ENCODE results near the gene SLC25A26. TPM values are rescaled to one million over a fixed set of nuclear protein-coding genes. Genes with fewer than 3 reads are reported as not detected.
A peak's percentile ranks its signal among the peaks of the same experiment; 100 is the strongest.

SLC25A26 gene
- total RNA-seq, 3 donors from 2014 or later, result 25.6 to 31.4 (median 30.9) TPM

DNA sequence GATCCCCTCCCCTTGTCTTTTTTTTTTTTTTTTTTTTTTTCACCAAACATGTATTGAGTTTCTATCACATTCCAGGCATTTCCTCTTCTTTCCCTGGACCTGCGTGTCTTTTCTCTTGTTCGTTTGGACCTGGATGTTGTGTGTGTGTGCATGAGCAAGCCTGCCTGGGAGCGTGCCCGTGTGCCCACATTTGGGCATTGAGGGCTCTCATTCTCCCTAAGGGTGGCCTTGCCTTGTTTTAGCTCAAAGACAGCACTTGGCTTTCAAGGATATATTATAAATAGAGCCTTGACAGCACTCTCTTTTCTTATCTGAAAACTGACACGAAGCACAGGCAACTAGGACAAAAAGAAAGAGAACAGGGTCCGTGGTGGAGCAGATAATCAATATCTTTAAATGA is 39.0 kb upstream of the SLC25A26 start:
- Histone ChIP-seq H3K4me3 (no peak overlapping the region), H3K9me3 (no peaks in the 10 kb centered on the region), H3K27me3 (no peaks in the 10 kb centered on the region), H3K36me3 (no peaks in the 10 kb centered on the region), H3K27ac (no peak overlapping the region), H3K4me1 (no peaks in the 10 kb centered on the region)
- TF ChIP-seq, protein P1, sequence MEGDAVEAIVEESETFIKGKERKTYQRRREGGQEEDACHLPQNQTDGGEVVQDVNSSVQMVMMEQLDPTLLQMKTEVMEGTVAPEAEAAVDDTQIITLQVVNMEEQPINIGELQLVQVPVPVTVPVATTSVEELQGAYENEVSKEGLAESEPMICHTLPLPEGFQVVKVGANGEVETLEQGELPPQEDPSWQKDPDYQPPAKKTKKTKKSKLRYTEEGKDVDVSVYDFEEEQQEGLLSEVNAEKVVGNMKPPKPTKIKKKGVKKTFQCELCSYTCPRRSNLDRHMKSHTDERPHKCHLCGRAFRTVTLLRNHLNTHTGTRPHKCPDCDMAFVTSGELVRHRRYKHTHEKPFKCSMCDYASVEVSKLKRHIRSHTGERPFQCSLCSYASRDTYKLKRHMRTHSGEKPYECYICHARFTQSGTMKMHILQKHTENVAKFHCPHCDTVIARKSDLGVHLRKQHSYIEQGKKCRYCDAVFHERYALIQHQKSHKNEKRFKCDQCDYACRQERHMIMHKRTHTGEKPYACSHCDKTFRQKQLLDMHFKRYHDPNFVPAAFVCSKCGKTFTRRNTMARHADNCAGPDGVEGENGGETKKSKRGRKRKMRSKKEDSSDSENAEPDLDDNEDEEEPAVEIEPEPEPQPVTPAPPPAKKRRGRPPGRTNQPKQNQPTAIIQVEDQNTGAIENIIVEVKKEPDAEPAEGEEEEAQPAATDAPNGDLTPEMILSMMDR (IDR thresholded peaks at IDR 0.05), result no peak
- TF ChIP-seq POLR2A (IDR thresholded peaks at IDR 0.05), result no peak
- TF ChIP-seq POLR2AphosphoS5 (IDR thresholded peaks at IDR 0.05), result no peak
- no peak for DNase-seq (ENCODE audit: low spot score in 2 of 2)
- intact Hi-C loops (cut with DNase I; ENCODE audit: low total_unique reads), result no loop called here

DNA sequence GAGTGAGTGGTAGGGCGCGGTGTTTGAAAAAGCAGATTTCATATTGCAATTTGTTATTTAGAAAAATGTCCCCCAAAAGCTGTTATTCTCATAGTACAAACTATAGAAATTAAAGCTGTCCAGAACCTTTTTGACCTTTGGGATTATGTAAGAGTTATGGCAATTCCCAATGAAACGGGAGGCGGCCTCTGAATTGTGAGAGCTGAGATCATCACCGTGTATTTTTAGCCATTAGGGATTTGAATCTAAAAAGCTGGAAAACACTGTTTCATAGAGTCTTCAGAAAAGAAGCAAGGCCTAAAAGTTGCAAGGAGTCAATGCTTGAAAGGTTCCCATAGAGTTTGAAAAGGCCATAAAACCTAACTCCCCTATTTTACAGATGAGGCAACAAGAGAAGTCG is 38.6 kb upstream of the SLC25A26 start:
- no peaks in the 10 kb centered on the region for H3K27me3 ChIP-seq
- no peaks in the 10 kb centered on the region for H3K9me3 ChIP-seq
- no peak for DNase-seq (ENCODE audit: low spot score in 2 of 2)
- intact Hi-C loops (cut with DNase I; ENCODE audit: low total_unique reads), result no loop called here
- H3K4me3 ChIP-seq, result no peak overlapping the region
- H3K27ac ChIP-seq, result no peak overlapping the region
- TF ChIP-seq POLR2AphosphoS5 (IDR thresholded peaks at IDR 0.05) (no peak), POLR2A (IDR thresholded peaks at IDR 0.05) (no peak)
- TF ChIP-seq, protein P1 (IDR thresholded peaks at IDR 0.05), result no peak
- no peaks in the 10 kb centered on the region for H3K4me1 ChIP-seq
- no peaks in the 10 kb centered on the region for H3K36me3 ChIP-seq

DNA sequence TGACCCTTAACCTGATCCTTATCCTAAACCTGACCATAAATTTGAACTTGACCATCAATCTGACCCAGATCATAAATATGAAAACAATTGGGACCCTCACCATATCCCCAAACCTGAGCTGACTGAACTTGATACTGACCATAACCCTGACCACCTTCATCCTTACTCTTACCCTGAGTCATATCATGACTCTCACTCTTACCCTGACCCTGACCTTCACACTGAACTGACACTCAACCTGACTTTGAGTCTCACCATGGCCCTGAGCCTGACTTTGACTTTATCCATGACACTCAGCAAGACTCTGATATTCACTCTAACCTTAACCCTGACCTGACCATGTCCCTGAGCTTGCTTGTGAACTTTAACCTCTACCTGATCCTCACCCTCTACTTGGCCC is 34.3 kb upstream of the SLC25A26 start:
- intact Hi-C loops (cut with DNase I; ENCODE audit: low total_unique reads), result no loop called here
- no peaks in the 10 kb centered on the region for H3K36me3 ChIP-seq
- TF ChIP-seq POLR2AphosphoS5 (IDR thresholded peaks at IDR 0.05), result no peak
- TF ChIP-seq, protein P1 (IDR thresholded peaks at IDR 0.05), result no peak
- no peak for TF ChIP-seq POLR2A (IDR thresholded peaks at IDR 0.05)

DNA sequence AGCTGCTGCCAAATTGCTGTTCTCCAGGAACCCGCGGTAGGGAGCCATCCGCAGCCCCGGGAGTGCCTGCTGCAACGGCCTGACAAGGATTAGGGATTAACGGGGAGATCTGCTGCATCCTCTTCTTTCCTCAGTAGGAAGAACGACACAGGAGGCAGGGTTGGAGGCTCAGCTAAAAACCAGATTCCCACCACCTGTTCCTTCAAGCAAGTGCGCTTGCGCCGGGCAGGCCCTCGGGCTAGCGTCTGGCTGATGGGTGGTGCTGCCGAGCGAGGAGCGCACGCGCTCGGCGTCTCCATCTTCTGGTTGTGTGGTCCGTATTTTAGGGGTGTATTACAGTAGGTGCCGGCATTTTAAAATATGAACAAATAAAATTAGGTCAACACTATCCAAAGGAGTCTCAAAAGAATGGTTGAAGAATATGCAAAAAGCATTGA is 25.4 kb upstream of the SLC25A26 start:
- DNase-seq (ENCODE audit: low spot score in 2 of 2), result no peak
- intact Hi-C loops (cut with DNase I; ENCODE audit: low total_unique reads), result loop anchor here (2.0 kb wide), 1 partner anchor 39 kb away; no protein-coding TSS in a partner anchor
- peak overlapping the region; percentile 7 to 54 (median 24) for H3K4me3 ChIP-seq

More for the DNA sequence above, 34.3 kb upstream of the SLC25A26 start:
- H3K27ac ChIP-seq, result no peak overlapping the region
- H3K4me3 ChIP-seq, result no peak overlapping the region
- no peaks in the 10 kb centered on the region for H3K27me3 ChIP-seq
- no peak for DNase-seq (ENCODE audit: low spot score in 2 of 2)
- no peaks in the 10 kb centered on the region for H3K9me3 ChIP-seq
- H3K4me1 ChIP-seq, result no peaks in the 10 kb centered on the region

DNA sequence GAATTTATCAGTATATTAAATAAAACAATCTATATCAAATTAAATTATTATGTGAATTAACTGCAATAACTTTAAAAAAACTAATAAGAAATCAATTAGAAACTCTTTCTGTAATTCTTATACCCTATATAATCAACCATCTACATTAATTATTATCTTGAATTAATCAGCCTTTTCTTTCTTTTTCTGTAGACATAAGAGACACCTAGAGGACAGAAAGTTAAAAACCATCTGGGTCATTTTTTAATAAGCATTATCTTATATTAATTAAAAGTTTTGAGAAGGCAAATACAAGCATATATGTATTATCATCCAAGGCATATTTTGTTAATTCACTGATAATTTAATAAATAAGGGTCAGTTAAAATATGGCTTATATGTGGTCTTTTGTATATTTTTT is 24.2 kb upstream of the SLC25A26 start:
- intact Hi-C loops (cut with DNase I; ENCODE audit: low total_unique reads), result no loop called here
- TF ChIP-seq, protein P1 (IDR thresholded peaks at IDR 0.05), result no peak
- TF ChIP-seq POLR2AphosphoS5 (IDR thresholded peaks at IDR 0.05) (no peak), POLR2A (IDR thresholded peaks at IDR 0.05) (no peak)

More for the DNA sequence above, 25.4 kb upstream of the SLC25A26 start:
- no peaks in the 10 kb centered on the region for H3K9me3 ChIP-seq
- no peak overlapping the region for H3K27ac ChIP-seq
- no peaks in the 10 kb centered on the region for H3K36me3 ChIP-seq
- no peak for TF ChIP-seq POLR2A (IDR thresholded peaks at IDR 0.05)
- TF ChIP-seq, protein P1 (IDR thresholded peaks at IDR 0.05), result no peak
- TF ChIP-seq POLR2AphosphoS5 (IDR thresholded peaks at IDR 0.05), result no peak
- H3K4me1 ChIP-seq, result no peaks in the 10 kb centered on the region
- no peaks in the 10 kb centered on the region for H3K27me3 ChIP-seq

More for the DNA sequence above, 24.2 kb upstream of the SLC25A26 start:
- H3K4me1 ChIP-seq, result no peaks in the 10 kb centered on the region
- no peaks in the 10 kb centered on the region for H3K27me3 ChIP-seq
- no peaks in the 10 kb centered on the region for H3K36me3 ChIP-seq
- H3K27ac ChIP-seq, result no peak overlapping the region
- DNase-seq (ENCODE audit: low spot score in 2 of 2), result no peak
- no peaks in the 10 kb centered on the region for H3K9me3 ChIP-seq
- no peak overlapping the region for H3K4me3 ChIP-seq
